ENCODE measurements around the gene ABCC3. TPM values are rescaled to one million over a fixed set of nuclear protein-coding genes. Genes with fewer than 3 reads are reported as not detected.

ABCC3 gene
- total and polyA plus RNA-seq, 2 of the 8 experiments (the other 6 are each of a cell fraction or from before 2014, with no cell fraction given): 0.35 to 0.37 TPM

GRCh38 chr17:50683434-50684287 lies 49.0 kb downstream of the ABCC3 start (continued):
- no peak for TF ChIP-seq CTBP2 (IDR thresholded peaks at IDR 0.05; ENCODE audit: borderline replicate concordance, insufficient read depth, insufficient read length, low read length)
- no peak for TF ChIP-seq JUND (IDR thresholded peaks at IDR 0.05; ENCODE audit: low read length)
- no peak for TF ChIP-seq YY1 (IDR thresholded peaks at IDR 0.05; ENCODE audit: low read depth, low read length)
- TF ChIP-seq RFX5 (IDR thresholded peaks at IDR 0.05; ENCODE audit: borderline replicate concordance, low read depth, low read length): no peak

All from H1 (cell line).